Brain microvascular endothelial cell (primary cell): ENCODE measurements around the gene PMVK.

Source experiments
- DNase-seq: peaks from one replicate; pipeline ENCODE4 v3.0.0-alpha.2; 2020
- H3K27ac ChIP-seq: fragments of 250-450 bp; sonication (Bioruptor Pico); 2 replicates; pipeline ENCODE4 v1.5.1; 2020; ENCODE audit warnings: mild to moderate bottlenecking, moderate library complexity
- H3K27me3 ChIP-seq: fragments of 250-450 bp; sonication (Bioruptor Pico); replicated peaks from 2 replicates; pipeline ENCODE4 v1.5.1; 2020; ENCODE audit warnings: mild to moderate bottlenecking
- H3K36me3 ChIP-seq: fragments of 250-450 bp; sonication (Bioruptor Pico); replicated peaks from 2 replicates; pipeline ENCODE4 v1.5.1; 2020; ENCODE audit warnings: mild to moderate bottlenecking
- H3K4me3 ChIP-seq: 2 replicates; pipeline ENCODE4 v1.5.1; 2011; ENCODE audit warnings: low read depth, mild to moderate bottlenecking, control low read depth, low read length, moderate library complexity
- CTCF ChIP-seq: IDR thresholded peaks from 2 replicates; pipeline ENCODE4 v1.5.1; 2011; ENCODE audit warnings: low read depth, mild to moderate bottlenecking, moderate library complexity, low read length, control low read depth, inconsistent platforms; ENCODE audit errors: missing control alignments
- in situ Hi-C: cut with HindIII; loops from 2 replicates; pipeline ENCODE4 v1.10.0; 2017; ENCODE audit warnings: low sequenced_read_pairs, low pct_ligation_motif_present

The PMVK gene

GRCh38 chr1:154906621-154907081 is 29.9 kb downstream of the PMVK start:
- in situ Hi-C loops = no loop called here
- Histone ChIP-seq H3K27ac (no peak overlapping the region), H3K4me3 (no peak overlapping the region), H3K27me3 (no peaks in the 10 kb centered on the region), H3K36me3 (no peaks in the 10 kb centered on the region)
- DNase-seq = no peak
- TF ChIP-seq CTCF = peak; percentile 49

GRCh38 chr1:154902938-154903566 is 33.5 kb downstream of the PMVK start:
- Histone ChIP-seq H3K27me3 (no peaks in the 10 kb centered on the region), H3K36me3 (no peaks in the 10 kb centered on the region), H3K4me3 (no peak overlapping the region), H3K27ac (no peak overlapping the region)
- no peak for TF ChIP-seq CTCF
- in situ Hi-C loops = no loop called here
- no peak for DNase-seq

GRCh38 chr1:154901591-154901990 is 34.9 kb downstream of the PMVK start:
- in situ Hi-C loops = no loop called here
- no peak for TF ChIP-seq CTCF
- no peak for DNase-seq
- H3K4me3 ChIP-seq = no peak overlapping the region
- H3K27me3 ChIP-seq = no peaks in the 10 kb centered on the region
- H3K36me3 ChIP-seq = no peaks in the 10 kb centered on the region
- no peak overlapping the region for H3K27ac ChIP-seq

- TF ChIP-seq CTCF = no peak
- Histone ChIP-seq H3K4me3 (no peak overlapping the region), H3K27ac (no peak overlapping the region), H3K36me3 (no peaks in the 10 kb centered on the region), H3K27me3 (peaks cover 1% of the 10 kb centered on the region)
- no peak for DNase-seq
- in situ Hi-C loops = no loop called here
These were observed 37.5 kb downstream of the PMVK start for GRCh38 chr1:154899041-154899440.

- DNase-seq = no peak
- H3K27me3 ChIP-seq = peaks cover 1% of the 10 kb centered on the region
- no peak overlapping the region for H3K27ac ChIP-seq
- no peak for TF ChIP-seq CTCF
- in situ Hi-C loops = no loop called here
- H3K36me3 ChIP-seq = no peaks in the 10 kb centered on the region
- H3K4me3 ChIP-seq = no peak overlapping the region
These were observed 39.7 kb downstream of the PMVK start for GRCh38 chr1:154896771-154897286.

GRCh38 chr1:154895798-154896197 is 40.7 kb downstream of the PMVK start:
- peaks cover 1% of the 10 kb centered on the region for H3K27me3 ChIP-seq
- H3K27ac ChIP-seq = no peak overlapping the region
- in situ Hi-C loops = no loop called here
- no peak overlapping the region for H3K4me3 ChIP-seq
- H3K36me3 ChIP-seq = no peaks in the 10 kb centered on the region
- no peak for TF ChIP-seq CTCF
- DNase-seq = no peak
